ENCODE data around the gene ADAMTS14.
"Not testable (repeated sequence)": the region's sequence is repeated elsewhere in the genome, so short reads cannot be mapped to it uniquely, and the experiment has no call there.

The ADAMTS14 gene

DNA sequence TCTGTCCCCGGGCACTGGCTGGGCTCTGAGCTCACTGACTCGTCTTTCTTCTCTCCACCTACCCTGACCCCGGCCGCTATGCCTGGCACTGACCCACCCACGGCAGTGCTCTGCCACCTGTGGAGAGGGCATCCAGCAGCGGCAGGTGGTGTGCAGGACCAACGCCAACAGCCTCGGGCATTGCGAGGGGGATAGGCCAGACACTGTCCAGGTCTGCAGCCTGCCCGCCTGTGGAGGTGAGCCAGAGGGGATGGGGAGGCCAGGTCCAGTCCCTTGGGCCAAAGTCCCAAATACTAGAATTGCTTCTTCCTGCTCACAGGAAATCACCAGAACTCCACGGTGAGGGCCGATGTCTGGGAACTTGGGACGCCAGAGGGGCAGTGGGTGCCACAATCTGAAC, 85.5 kb downstream of the ADAMTS14 start:
- DNase-seq, result no peak

- peak; percentile 19 for DNase-seq
Observed at GRCh38 chr10:70758757-70759514, 86.6 kb downstream of the ADAMTS14 start.

- DNase-seq, result no peak
Observed at GRCh38 chr10:70759781-70760180, 87.5 kb downstream of the ADAMTS14 start.

- DNase-seq, result no peak
Observed at GRCh38 chr10:70760271-70760787, 88.0 kb downstream of the ADAMTS14 start.

GRCh38 chr10:70761031-70761601, 88.8 kb downstream of the ADAMTS14 start:
- DNase-seq, result no peak

DNA sequence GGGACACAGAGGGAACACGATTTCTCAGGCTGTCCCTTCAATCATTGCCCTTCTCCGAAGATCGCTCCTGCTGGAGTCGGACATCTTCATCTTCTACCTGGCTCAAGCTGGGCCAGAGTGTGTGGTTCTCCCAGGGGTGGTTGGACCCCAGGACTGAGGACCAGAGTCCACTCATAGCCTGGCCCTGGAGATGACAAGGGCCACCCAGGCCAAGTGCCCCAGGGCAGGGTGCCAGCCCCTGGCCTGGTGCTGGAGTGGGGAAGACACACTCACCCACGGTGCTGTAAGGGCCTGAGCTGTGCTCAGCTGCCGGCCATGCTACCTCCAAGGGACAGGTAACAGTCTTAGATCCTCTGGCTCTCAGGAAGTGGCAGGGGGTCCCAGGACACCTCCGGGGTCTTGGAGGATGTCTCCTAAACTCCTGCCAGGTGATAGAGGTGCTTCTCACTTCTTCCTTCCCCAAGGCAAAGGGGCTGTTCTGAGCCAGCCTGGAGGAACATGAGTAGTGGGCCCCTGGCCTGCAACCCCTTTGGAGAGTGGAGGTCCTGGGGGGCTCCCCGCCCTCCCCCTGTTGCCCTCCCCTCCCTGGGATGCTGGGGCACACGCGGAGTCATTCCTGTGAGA, 89.5 kb downstream of the ADAMTS14 start:
- no peak for DNase-seq

DNA sequence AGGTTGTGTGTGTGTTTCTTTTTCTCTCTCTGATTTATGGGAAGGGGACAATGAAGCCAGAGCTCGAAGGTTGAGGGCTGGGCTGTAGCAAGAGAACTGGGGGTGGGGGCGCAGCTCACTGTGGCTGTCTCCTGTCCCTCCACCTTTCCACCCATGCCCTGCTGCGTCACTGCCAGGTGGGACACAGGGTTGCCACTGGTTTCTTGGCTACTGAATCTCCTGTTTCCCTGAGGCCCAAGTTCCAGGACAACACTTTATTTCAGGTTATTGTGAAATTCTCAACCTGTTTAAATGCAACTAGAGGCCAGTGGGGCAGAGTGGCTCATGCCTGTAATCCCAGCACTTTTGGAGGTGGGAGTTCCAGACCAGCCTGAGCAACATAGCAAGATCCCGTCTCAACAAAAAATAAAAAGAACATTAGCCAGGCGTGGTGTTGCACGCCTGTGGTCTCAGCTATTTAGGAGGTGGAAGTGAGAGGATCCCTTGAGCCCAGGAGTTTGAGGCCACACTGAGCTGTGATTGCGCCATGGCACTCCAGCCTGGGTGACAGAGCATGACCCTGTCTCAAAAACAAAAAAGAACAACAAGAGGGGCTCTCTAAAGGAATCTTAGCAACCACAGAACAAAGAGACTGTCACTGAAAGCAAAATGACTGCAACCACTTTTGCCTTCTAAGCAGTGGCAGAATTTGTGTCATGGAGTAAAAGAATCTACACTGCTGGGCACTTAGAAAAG, 90.3 kb downstream of the ADAMTS14 start:
- no peak for DNase-seq

DNA sequence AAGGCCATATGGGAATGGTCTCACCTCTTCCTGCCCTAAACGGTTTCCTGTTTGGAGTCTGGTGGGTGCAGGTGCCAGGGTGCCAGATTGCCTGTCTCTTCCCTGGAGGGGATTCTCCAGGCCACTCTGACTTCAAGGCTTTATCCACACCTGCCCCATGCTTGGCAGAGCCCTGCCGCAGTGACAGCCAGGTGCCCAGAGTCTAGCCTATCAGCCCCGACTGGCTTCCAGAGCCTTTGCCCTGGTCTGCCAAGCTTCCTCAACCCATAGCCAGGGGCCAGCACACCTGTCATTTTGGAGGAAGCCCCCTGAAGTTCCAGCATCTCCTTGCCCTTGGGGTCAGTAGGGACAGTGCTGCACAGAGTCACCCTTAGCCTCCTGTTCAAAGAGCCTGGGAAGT, 91.3 kb downstream of the ADAMTS14 start:
- no peak for DNase-seq

- no peak for DNase-seq
Observed at GRCh38 chr10:70765794-70766594, 93.7 kb downstream of the ADAMTS14 start.

GRCh38 chr10:70768026-70768685, 95.8 kb downstream of the ADAMTS14 start:
- DNase-seq, result not testable (repeated sequence)

DNA sequence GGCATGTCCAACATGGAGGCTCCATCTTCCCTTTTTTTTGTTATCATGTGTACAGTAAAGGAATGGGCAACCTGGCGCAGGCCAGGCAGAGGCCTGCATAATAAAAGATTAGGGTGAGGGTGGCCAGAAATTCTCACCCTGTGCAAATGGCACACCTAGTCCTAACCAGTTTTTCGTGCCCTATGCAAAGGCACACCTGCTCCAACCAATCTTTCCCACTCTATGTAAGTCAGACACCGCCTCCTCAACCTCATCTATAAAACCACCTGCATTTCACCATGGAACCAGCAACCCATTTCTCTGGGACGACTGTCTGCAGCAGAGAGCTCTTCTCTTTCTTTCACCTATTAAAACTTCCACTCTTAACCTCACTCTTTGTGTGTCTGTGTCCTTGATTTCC, 96.8 kb downstream of the ADAMTS14 start:
- DNase-seq, result no peak

- no peak for DNase-seq
Observed at GRCh38 chr10:70770001-70770400, 97.7 kb downstream of the ADAMTS14 start.

- DNase-seq, result not testable (repeated sequence)
Observed at GRCh38 chr10:70770516-70770915, 98.2 kb downstream of the ADAMTS14 start.

DNA sequence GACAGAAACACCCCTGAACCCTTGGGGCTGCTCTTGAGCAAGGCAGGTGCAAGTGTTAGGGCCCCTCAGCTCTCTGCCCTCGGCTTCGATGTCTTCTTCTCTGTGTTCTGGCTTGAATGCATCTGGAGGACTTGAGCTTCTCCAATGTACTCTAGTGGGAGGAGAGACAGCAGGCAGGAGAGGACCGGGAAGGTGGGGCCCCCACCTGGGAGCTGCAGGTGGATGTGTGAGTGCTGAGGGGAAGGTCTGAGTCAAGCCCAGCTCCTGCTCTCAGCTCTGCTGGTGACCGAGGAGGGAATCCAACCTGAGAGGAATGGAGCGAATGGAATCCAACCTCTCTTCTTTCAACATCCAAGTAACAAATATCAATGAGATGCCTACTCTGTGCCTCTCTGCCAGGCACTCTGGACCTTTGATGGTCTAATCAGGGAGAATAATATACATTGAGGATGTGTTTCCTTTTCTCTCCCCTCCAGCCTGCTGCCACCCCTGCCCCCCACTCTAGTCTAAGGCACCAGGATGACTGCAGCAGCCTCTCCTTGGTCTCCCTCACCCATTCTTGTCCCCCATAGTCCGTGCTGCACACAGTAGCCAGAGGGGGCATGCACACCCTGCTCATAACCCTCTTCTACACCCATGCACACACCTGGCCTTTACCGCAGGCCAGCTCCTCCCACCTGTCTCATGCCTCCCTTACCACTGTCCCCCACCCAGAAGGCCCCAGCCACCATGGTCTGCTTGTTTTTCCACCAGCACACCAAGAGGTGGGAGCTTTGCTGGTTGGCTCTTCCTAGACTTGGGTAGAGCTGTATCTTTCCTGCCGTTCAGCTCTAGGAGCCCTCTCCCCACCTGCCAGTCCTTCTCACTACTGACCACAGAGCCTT, 99.2 kb downstream of the ADAMTS14 start:
- no peak for DNase-seq

GRCh38 chr10:70772627-70773026, 100.3 kb downstream of the ADAMTS14 start:
- no peak for DNase-seq

- no peak for DNase-seq
Observed at GRCh38 chr10:70773461-70773860, 101.2 kb downstream of the ADAMTS14 start.

DNA sequence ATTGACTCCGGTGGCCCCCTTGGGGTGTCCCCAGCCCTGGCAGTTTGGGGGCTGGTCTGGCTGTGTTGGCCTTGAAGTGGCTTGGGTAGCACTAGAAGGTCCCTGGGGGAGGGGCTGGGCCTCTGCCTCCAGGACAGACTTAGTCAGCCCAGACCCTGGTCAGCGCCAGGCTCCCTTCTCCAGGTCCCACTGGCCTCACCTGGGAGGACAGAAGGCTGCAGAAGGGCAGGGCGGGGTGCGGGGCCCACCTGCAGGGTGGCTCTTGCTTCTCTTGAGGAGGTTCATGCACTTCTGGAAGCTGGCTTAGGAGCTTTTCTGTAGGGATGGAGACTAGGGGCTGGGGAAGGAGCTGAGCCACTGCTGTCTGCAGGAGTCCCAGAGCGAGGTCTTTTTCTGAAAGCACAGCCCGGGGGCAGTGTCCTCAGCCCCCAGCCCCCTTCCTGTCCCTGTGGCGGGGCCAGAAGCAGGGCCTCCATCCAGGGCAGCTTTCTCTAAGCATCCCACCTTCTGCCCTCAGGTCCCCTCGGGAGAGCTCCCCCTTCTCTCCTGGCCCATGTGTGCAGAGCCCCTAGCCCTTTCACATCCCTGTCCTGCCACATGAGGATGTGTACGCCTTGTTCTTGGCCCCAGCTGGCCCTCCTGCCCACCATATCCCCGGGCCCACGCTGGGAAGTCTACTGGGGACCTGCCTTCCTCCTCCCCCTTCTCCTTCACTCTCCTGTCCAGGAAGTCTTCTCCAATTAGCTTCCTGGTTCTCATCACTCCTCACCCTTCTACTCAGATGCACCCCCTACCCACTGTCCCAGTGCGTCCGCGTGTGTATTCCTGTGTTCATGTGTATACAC, 101.9 kb downstream of the ADAMTS14 start:
- no peak for DNase-seq

- no peak for DNase-seq
Observed at GRCh38 chr10:70774810-70775678, 102.7 kb downstream of the ADAMTS14 start.

All from NCI-H526 treated with DMSO at 0.1 percent for 48 hours (cell line).